ENCODE measurements around the gene RHBDD3.

RHBDD3 gene

DNA sequence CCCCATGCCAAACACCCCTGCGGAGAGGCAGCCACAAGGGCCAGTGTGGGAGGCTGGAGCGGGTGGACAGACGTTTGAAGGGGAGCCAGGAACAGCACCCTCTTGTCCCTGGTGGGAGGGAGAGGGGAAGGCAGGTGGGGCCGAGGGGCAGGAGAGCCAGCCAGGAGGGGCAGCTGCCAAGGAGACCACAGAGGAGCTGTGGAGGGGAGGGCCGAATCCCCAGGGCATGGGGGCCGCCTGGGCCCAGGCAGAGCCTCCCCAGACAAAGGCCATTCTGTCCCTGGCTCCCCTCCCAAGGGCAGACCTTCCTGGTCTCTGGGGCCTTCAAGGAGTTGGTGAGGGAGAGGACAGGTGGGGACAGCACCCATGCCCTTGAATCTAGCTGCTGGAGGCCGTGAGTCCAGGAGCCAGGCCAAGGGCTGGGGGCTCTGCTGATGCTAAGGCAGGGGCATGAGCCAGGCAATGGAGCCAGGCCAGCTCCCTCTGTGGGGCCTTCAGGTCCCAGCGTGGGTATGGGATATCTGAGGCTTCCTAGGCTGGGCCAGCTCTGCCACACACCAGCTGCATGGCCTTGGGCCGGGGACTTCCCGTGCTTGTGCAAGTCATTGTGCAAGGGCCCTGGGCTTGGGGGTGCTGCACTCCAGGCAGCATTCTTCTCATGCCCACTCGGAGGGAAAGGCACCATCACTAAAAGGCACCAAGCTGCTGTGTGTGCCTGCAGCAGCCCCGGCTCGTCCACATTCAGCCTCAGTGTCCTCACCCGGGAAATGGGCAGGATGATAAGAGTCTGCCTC, 50.7 kb downstream of the RHBDD3 start:
- no peaks in the 10 kb centered on the region for H3K27me3 Mint-ChIP-seq (ENCODE audit: low read depth)
- no peak overlapping the region for H3K4me3 Mint-ChIP-seq
- no peaks in the 10 kb centered on the region for H3K36me3 Mint-ChIP-seq (ENCODE audit: low read depth)
- DNase-seq (ENCODE audit: low spot score) = no peak
- no peak overlapping the region for H3K27ac Mint-ChIP-seq
- no peaks in the 10 kb centered on the region for H3K9me3 Mint-ChIP-seq
- no peaks in the 10 kb centered on the region for H3K4me1 Mint-ChIP-seq (ENCODE audit: low read depth)

DNA sequence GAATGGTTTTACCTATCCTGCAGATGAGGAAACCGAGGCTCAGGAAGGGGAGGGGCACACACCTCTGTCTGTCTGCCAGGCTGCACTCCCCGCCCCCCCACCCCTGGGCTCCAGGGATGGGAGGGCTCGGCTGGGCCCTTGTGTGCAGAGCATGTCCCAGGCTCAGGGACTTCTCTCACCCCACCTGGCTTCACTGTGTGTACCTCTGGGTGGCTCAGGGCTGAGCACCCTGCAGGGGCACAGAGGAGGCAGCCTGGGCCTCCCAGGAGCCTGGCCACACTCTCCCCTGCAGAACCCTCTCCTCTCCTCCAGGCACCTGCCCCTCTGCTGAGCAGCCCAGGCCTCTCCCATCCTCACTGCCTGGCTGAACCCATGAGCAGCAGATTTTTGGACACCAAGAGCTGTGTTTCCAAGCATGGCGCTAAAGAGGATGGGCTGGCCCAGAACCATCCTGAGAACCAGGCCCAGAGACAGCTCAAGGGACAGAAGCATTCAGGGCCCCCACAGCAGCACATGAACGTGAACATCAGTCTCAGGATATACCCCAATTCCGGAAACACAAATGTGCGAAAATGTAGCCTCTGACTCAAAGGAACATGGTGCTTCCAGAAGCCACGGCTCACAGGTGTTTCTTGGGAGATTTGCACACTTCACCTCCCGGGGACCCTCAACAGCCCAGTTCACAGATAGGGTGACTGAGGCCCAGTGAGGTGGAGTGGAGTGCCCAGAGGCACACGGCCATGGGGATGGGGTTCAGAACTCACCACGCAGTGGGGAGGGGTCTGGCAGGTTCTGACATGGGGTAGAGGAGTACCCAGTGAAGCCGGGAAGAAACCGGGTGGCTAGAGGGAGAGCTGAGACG, 51.5 kb downstream of the RHBDD3 start:
- Mint-ChIP-seq H3K36me3 (ENCODE audit: low read depth) (no peaks in the 10 kb centered on the region), H3K9me3 (no peaks in the 10 kb centered on the region), H3K27me3 (ENCODE audit: low read depth) (peaks cover 2% of the 10 kb centered on the region), H3K4me1 (ENCODE audit: low read depth) (no peaks in the 10 kb centered on the region), H3K4me3 (no peak overlapping the region), H3K27ac (no peak overlapping the region)
- DNase-seq (ENCODE audit: low spot score) = no peak

DNA sequence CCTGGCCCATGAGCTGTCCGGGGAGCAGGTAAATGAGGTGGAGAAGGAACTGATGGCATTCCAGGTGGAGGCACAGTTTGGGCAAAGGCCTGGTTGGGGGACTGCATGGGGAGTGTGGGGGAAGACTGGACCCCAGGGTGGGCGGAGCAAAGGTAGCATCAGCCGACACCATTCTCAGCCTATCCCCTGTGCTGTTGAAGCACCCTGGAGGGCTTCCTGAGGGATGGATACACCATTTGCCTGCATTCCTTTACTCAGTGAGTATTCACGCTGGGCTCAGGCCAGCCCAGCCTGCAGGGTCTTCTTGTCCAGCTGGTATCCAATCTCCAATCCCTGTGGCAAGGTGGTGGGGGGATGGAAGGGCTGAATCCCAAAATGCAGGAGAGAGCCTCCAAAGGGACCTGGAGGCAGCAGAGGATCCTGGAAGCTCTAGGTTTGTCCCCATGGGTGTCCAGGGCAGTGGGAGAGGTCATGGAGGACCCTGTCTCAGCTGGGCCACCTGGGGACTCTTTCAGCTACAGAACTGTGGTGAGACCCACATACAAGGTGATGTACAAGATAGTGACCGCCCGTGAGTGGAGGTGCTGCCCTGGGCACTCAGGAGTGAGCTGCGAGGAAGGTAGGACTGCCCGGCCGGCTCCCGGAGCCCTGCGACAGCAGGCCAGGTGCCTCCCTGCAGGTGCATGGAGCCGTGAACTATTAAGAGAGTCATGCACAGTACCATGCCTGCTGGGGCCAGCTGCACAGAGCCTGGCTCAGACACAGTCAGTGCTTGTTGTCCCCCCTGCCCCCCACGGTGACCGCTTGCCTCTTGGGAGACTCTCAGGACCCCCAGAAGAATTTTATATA, 52.5 kb downstream of the RHBDD3 start:
- no peak for DNase-seq (ENCODE audit: low spot score)
- no peaks in the 10 kb centered on the region for H3K36me3 Mint-ChIP-seq (ENCODE audit: low read depth)
- H3K27me3 Mint-ChIP-seq (ENCODE audit: low read depth) = peaks cover 4% of the 10 kb centered on the region
- no peak overlapping the region for H3K4me3 Mint-ChIP-seq
- no peaks in the 10 kb centered on the region for H3K9me3 Mint-ChIP-seq
- no peaks in the 10 kb centered on the region for H3K4me1 Mint-ChIP-seq (ENCODE audit: low read depth)
- no peak overlapping the region for H3K27ac Mint-ChIP-seq

DNA sequence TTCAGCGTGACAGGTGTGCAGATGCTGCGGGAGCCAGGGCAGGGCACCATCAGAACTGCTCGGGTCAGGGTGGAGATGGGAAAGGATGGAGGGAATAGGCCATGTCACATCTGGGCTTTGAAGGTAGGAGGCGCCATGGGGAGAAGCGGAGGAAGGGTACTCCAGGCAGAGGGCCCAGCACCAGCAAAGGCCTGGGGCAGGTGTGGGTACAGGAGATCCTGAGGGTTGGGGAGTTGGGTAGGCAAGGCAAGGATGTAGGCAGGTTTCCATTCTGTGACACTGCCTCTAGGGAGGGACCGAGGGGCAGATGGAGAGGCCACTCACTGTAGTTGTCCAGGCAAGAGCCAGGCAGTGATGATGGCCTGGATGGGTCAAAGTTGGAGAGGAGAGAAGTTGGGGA, 53.5 kb downstream of the RHBDD3 start:
- H3K4me1 Mint-ChIP-seq (ENCODE audit: low read depth) = no peaks in the 10 kb centered on the region
- no peak overlapping the region for H3K4me3 Mint-ChIP-seq
- no peaks in the 10 kb centered on the region for H3K9me3 Mint-ChIP-seq
- no peak overlapping the region for H3K27ac Mint-ChIP-seq
- no peak for DNase-seq (ENCODE audit: low spot score)
- peaks cover 4% of the 10 kb centered on the region for H3K27me3 Mint-ChIP-seq (ENCODE audit: low read depth)
- no peaks in the 10 kb centered on the region for H3K36me3 Mint-ChIP-seq (ENCODE audit: low read depth)

DNA sequence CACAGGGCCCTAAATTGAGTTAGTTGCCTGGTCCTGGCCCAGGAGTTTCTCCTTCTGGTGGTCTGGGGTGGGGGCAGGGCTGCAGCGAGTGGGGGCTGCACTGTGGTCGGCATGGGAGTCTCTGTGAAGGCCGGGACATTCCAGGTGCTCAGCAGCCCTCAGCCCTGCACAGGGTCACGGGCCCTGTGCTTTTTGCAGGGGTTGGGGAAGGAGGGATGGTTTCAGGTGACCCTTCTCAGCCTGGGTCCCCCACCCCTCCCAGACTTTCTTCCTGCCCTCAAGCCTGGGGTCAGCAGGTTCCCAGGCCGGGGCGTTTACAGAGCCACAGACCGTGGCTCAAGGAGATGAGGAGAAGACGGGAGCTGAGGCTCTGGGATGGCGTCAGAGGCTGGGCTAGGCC, 54.3 kb downstream of the RHBDD3 start:
- Mint-ChIP-seq H3K4me3 (no peak overlapping the region), H3K9me3 (no peaks in the 10 kb centered on the region), H3K27me3 (ENCODE audit: low read depth) (peaks cover 4% of the 10 kb centered on the region), H3K27ac (no peak overlapping the region), H3K4me1 (ENCODE audit: low read depth) (no peaks in the 10 kb centered on the region), H3K36me3 (ENCODE audit: low read depth) (no peaks in the 10 kb centered on the region)
- DNase-seq (ENCODE audit: low spot score) = no peak

DNA sequence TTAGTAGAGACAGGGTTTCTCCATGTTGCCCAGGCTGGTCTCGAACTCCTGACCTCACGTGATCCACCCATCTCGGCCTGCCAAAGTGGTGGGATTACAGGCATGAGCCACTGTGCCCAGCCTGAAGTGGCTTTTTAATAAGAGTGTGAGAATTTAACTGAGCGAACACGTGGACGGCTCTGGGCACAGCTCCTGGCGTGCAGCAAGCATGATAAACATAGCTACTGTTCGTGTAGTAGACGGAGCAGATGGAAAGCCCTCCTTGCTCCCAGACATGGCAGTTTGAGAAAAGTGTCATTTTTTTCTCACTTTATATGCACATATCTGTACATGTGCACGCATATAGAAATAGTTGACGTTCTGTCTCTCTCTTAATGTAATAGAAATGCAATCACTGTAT, 55.0 kb downstream of the RHBDD3 start:
- Mint-ChIP-seq H3K36me3 (ENCODE audit: low read depth) (no peaks in the 10 kb centered on the region), H3K4me1 (ENCODE audit: low read depth) (no peaks in the 10 kb centered on the region), H3K9me3 (no peaks in the 10 kb centered on the region), H3K4me3 (no peak overlapping the region), H3K27ac (no peak overlapping the region), H3K27me3 (ENCODE audit: low read depth) (peaks cover 8% of the 10 kb centered on the region)
- no peak for DNase-seq (ENCODE audit: low spot score)

DNA sequence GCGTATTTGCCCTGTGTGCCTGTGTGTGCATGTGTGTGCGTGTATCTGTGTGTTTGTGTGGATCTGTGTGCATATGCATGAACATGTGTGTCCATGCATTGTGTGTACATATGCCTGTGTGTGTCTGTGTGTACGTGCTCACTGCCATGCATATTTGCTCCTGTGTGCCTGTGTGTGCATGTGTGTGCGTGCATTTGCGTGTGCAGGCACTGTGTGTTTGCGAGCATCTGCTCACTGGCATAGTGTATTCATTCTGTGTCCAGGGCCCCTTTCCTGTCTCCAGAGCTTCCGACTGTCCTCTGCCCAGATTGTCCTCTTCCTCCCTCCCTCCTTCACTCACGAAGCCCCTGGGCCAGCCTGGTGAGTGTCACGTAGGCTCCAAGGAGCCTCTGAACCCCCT, 56.3 kb downstream of the RHBDD3 start:
- H3K4me1 Mint-ChIP-seq (ENCODE audit: low read depth) = no peaks in the 10 kb centered on the region

DNA sequence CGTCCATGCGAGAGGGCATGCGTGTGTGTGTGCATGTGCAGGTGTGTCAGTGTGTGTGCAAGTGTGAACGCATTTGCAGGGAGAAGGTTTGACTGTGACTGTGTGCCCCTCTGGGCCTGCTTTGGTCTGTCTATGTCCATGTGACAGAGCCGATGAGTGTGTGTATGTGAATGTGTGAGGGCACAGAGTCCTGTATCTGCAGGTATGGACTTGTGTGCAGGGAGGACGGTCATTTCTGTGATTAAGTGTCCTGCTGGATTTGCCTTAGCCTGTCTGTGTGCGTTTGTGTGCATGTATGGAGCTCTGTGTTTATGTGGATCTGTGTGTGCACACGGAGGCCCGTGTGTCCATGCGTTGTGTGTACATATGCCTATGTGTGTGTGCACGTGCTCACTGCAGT, 56.7 kb downstream of the RHBDD3 start:
- no peaks in the 10 kb centered on the region for H3K9me3 Mint-ChIP-seq
- peaks cover 22% of the 10 kb centered on the region for H3K27me3 Mint-ChIP-seq (ENCODE audit: low read depth)
- peaks cover 1% of the 10 kb centered on the region for H3K4me1 Mint-ChIP-seq (ENCODE audit: low read depth)
- no peaks in the 10 kb centered on the region for H3K36me3 Mint-ChIP-seq (ENCODE audit: low read depth)
- no peak overlapping the region for H3K4me3 Mint-ChIP-seq
- no peak overlapping the region for H3K27ac Mint-ChIP-seq
- DNase-seq (ENCODE audit: low spot score) = no peak

More for the DNA sequence above, 56.3 kb downstream of the RHBDD3 start:
- no peak overlapping the region for H3K27ac Mint-ChIP-seq
- no peaks in the 10 kb centered on the region for H3K36me3 Mint-ChIP-seq (ENCODE audit: low read depth)
- H3K9me3 Mint-ChIP-seq = no peaks in the 10 kb centered on the region
- H3K4me3 Mint-ChIP-seq = no peak overlapping the region
- no peak for DNase-seq (ENCODE audit: low spot score)
- peaks cover 19% of the 10 kb centered on the region for H3K27me3 Mint-ChIP-seq (ENCODE audit: low read depth)
